Parathyroid adenoma (tissue), 2 donors: ENCODE data around the gene AIPL1.
A peak's percentile ranks its signal among the peaks of the same experiment; 100 is the strongest.

Source experiments
- H2AFZ ChIP-seq: fragments of 300-600 bp; sonication (generic); one replicate; pipeline ENCODE4 v1.7.0; 2017; ENCODE audit warnings: antibody characterized with exemption, mild to moderate bottlenecking
- H3K27ac ChIP-seq: fragments of 300-600 bp; sonication (generic); one replicate; pipeline ENCODE4 v1.7.0; 2017
- H3K27me3 ChIP-seq: fragments of 300-600 bp; sonication (generic); one replicate; pipeline ENCODE4 v1.7.0; 2017; ENCODE audit warnings: low read length; ENCODE audit not compliant: control insufficient read depth, insufficient read depth
- H3K36me3 ChIP-seq: fragments of 300-600 bp; sonication (generic); one replicate; pipeline ENCODE4 v1.7.0; 2017; ENCODE audit warnings: low read length; ENCODE audit not compliant: control insufficient read depth, insufficient read depth
- H3K4me1 ChIP-seq: fragments of 300-600 bp; sonication (generic); one replicate; pipeline ENCODE4 v1.7.0; 2017; ENCODE audit warnings: control low read depth
- H3K4me2 ChIP-seq: fragments of 300-600 bp; sonication (generic); one replicate; pipeline ENCODE4 v1.7.0; 2017; ENCODE audit warnings: low read length
- H3K4me3 ChIP-seq: fragments of 300-600 bp; sonication (generic); one replicate; pipeline ENCODE4 v1.7.0; 2017; ENCODE audit warnings: low read depth, low read length
- H3K79me2 ChIP-seq: fragments of 300-600 bp; sonication (generic); one replicate; pipeline ENCODE4 v1.7.0; 2017; ENCODE audit warnings: control low read depth
- H3K9ac ChIP-seq: fragments of 300-600 bp; sonication (generic); one replicate; pipeline ENCODE4 v1.7.0; 2017; ENCODE audit warnings: mild to moderate bottlenecking
- H3K9me3 ChIP-seq: fragments of 300-600 bp; sonication (generic); one replicate; pipeline ENCODE4 v1.7.0; 2017; ENCODE audit warnings: low read length; ENCODE audit not compliant: control insufficient read depth
- TF ChIP-seq, protein P1 (sequence below): fragments of 300-600 bp; sonication (generic); IDR thresholded peaks from one replicate; pipeline ENCODE4 v1.7.0; 2017; ENCODE audit warnings: antibody characterized with exemption, mild to moderate bottlenecking
- donor health status: primary hyperparathyroidism.

The AIPL1 gene

DNA sequence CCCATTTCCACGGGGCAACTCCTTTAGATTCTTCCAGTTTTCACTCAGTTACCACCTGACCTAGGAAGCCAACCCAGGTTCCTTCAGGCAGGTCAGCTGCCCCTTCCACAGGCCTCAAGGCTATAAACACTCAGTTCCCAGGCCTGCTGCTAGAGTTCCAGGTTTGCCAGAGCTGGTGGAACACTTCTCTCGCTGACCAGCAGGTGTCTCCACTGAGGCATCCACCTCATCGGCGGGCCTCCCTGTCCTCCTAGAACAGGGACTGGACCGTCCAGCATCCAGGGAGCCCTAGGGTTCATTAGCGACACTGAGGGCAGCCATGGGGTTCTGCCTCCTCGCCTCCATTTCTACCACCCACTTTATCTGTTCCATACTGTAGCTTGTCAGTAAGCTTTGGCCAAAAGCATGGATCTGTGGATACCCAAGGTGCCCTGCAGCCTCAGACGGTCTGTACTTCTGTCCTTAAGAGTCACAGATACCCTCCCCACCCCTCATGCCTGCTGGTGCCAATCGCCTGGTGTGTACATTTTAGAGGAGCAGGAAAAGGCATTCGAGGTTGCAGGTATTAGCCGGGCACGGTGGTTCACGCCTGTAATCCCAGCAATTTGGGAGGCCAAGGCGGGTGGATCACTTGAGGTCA is 38.3 kb upstream of the AIPL1 start:
- no peaks in the 10 kb centered on the region for H3K27me3 ChIP-seq
- H3K9me3 ChIP-seq, result no peaks in the 10 kb centered on the region
- H2AFZ ChIP-seq, result peak overlapping the region; percentile 9
- TF ChIP-seq, protein P1, sequence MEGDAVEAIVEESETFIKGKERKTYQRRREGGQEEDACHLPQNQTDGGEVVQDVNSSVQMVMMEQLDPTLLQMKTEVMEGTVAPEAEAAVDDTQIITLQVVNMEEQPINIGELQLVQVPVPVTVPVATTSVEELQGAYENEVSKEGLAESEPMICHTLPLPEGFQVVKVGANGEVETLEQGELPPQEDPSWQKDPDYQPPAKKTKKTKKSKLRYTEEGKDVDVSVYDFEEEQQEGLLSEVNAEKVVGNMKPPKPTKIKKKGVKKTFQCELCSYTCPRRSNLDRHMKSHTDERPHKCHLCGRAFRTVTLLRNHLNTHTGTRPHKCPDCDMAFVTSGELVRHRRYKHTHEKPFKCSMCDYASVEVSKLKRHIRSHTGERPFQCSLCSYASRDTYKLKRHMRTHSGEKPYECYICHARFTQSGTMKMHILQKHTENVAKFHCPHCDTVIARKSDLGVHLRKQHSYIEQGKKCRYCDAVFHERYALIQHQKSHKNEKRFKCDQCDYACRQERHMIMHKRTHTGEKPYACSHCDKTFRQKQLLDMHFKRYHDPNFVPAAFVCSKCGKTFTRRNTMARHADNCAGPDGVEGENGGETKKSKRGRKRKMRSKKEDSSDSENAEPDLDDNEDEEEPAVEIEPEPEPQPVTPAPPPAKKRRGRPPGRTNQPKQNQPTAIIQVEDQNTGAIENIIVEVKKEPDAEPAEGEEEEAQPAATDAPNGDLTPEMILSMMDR, result peak; percentile 98
- H3K4me3 ChIP-seq, result no peak overlapping the region
- H3K36me3 ChIP-seq, result no peaks in the 10 kb centered on the region
- no peak overlapping the region for H3K4me2 ChIP-seq
- H3K9ac ChIP-seq, result no peak overlapping the region
- H3K4me1 ChIP-seq, result no peaks in the 10 kb centered on the region
- no peak overlapping the region for H3K27ac ChIP-seq
- H3K79me2 ChIP-seq, result no peaks in the 10 kb centered on the region

DNA sequence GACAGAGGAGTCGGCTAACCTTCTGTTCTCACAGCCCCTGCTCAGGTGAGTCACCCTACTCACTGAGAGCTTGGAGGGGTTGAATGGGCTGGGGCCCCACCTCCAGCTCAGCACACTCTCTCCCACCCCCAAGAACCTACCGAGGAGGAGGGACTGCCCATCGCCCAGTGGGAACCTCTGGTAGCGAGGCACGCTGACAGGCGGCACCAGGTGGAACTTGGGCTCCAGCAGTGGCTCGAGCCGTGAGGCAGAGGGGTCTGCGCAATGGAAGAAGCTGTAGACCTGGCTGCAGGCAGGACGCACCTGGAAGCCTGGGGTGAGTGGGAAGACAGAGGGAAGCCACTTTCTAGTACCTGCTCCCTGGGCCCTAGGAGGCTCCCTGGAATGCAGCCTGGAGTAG is 37.6 kb upstream of the AIPL1 start:
- Histone ChIP-seq H2AFZ (no peak overlapping the region), H3K4me2 (no peak overlapping the region), H3K79me2 (no peaks in the 10 kb centered on the region), H3K9ac (no peak overlapping the region), H3K9me3 (no peaks in the 10 kb centered on the region), H3K27me3 (no peaks in the 10 kb centered on the region), H3K36me3 (no peaks in the 10 kb centered on the region), H3K4me3 (no peak overlapping the region), H3K27ac (no peak overlapping the region), H3K4me1 (no peaks in the 10 kb centered on the region)
- TF ChIP-seq, protein P1, result no peak

- Histone ChIP-seq H3K4me3 (no peak overlapping the region), H2AFZ (no peak overlapping the region), H3K27me3 (no peaks in the 10 kb centered on the region), H3K4me2 (no peak overlapping the region), H3K27ac (no peak overlapping the region), H3K4me1 (no peaks in the 10 kb centered on the region), H3K36me3 (no peaks in the 10 kb centered on the region), H3K9ac (no peak overlapping the region), H3K79me2 (no peaks in the 10 kb centered on the region), H3K9me3 (no peaks in the 10 kb centered on the region)
- TF ChIP-seq, protein P1, result no peak
Measured at GRCh38 chr17:6471531-6472465, 36.9 kb upstream of the AIPL1 start.

GRCh38 chr17:6470751-6471521 is 36.0 kb upstream of the AIPL1 start:
- TF ChIP-seq, protein P1, result no peak
- no peaks in the 10 kb centered on the region for H3K4me1 ChIP-seq
- no peaks in the 10 kb centered on the region for H3K79me2 ChIP-seq
- H3K9me3 ChIP-seq, result no peaks in the 10 kb centered on the region
- H3K27ac ChIP-seq, result no peak overlapping the region
- H3K27me3 ChIP-seq, result no peaks in the 10 kb centered on the region
- no peak overlapping the region for H2AFZ ChIP-seq
- no peaks in the 10 kb centered on the region for H3K36me3 ChIP-seq
- no peak overlapping the region for H3K4me2 ChIP-seq
- no peak overlapping the region for H3K9ac ChIP-seq
- H3K4me3 ChIP-seq, result no peak overlapping the region
